Measurements from ENCODE around the gene CCDC69.
"Not testable (repeated sequence)": the region's sequence is repeated elsewhere in the genome, so short reads cannot be mapped to it uniquely, and the experiment has no call there.

The CCDC69 gene

DNA sequence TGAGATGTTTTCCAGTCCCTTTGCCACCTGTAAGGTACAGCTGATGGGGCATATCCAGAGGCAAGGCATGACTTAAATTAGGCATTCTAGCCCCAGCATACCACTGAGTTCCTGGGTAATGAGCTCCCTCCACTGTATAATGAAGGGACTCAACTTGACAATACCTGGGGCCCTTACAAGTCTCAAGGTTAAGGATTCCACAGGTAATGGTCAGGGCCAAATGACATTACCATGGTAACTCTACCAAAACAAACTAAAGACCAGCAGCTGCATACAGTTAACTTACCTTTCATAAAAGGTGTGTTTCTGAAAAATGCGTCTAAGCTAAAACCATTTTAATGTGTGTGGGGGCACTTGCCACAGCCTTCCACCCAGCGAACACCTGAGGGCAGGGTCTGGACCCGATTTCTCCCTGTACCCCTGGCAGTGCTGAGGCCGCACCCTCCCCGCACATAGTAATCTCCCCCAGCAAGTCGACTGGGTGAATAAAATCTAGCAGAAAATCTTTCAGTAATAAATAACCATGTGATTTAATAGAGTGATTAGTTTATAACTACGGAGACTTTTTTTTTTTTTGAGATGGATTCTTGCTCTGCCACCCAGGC lies 24.2 kb downstream of the CCDC69 start:
- Mint-ChIP-seq H3K27me3 (no peaks in the 10 kb centered on the region), H3K4me3 (no peak overlapping the region), H3K27ac (peak overlapping the region; percentile 57), H3K4me1 (ENCODE audit: low read depth) (peaks cover 71% of the 10 kb centered on the region), H3K9me3 (peaks cover 4% of the 10 kb centered on the region), H3K36me3 (ENCODE audit: low read depth) (peaks cover 62% of the 10 kb centered on the region)

DNA sequence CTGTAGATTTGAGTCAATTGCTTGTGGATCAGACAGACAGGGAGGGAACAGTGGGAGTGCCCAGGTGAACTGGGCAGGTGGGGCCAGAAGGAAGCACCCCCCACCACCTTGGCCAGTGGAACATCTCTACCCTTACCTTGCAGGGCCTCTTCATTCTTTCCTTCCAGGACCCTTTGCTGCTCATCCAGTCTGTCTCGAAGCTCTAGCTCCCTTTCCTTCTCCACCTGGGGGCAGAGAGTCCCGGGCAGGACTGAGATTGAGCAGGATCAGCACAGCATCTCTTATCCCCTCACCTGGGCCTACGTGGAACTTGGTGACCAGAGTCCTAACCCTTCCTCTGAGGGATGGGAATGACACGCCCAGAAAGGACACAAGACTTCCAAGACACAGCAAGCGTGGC lies 25.0 kb downstream of the CCDC69 start:
- H3K4me1 Mint-ChIP-seq (ENCODE audit: low read depth), result peaks cover 76% of the 10 kb centered on the region
- peaks cover 68% of the 10 kb centered on the region for H3K36me3 Mint-ChIP-seq (ENCODE audit: low read depth)
- peaks cover 4% of the 10 kb centered on the region for H3K9me3 Mint-ChIP-seq
- H3K4me3 Mint-ChIP-seq, result no peak overlapping the region
- H3K27me3 Mint-ChIP-seq, result no peaks in the 10 kb centered on the region
- no peak overlapping the region for H3K27ac Mint-ChIP-seq

GRCh38 chr5:151197291-151197600 lies 26.6 kb downstream of the CCDC69 start:
- H3K27me3 Mint-ChIP-seq, H3K9me3 Mint-ChIP-seq, H3K27ac Mint-ChIP-seq, H3K4me3 Mint-ChIP-seq: not testable (repeated sequence)
- Mint-ChIP-seq H3K36me3 (ENCODE audit: low read depth) (peaks cover 81% of the 10 kb centered on the region), H3K4me1 (ENCODE audit: low read depth) (peaks cover 77% of the 10 kb centered on the region)

- H3K27ac Mint-ChIP-seq, result peak overlapping the region; percentile 69
- no peaks in the 10 kb centered on the region for H3K27me3 Mint-ChIP-seq
- peaks cover 9% of the 10 kb centered on the region for H3K9me3 Mint-ChIP-seq
- H3K4me1 Mint-ChIP-seq (ENCODE audit: low read depth), result peaks cover 78% of the 10 kb centered on the region
- no peak overlapping the region for H3K4me3 Mint-ChIP-seq
- H3K36me3 Mint-ChIP-seq (ENCODE audit: low read depth), result peaks cover 81% of the 10 kb centered on the region
Measured at GRCh38 chr5:151196556-151197290, 27.2 kb downstream of the CCDC69 start.

DNA sequence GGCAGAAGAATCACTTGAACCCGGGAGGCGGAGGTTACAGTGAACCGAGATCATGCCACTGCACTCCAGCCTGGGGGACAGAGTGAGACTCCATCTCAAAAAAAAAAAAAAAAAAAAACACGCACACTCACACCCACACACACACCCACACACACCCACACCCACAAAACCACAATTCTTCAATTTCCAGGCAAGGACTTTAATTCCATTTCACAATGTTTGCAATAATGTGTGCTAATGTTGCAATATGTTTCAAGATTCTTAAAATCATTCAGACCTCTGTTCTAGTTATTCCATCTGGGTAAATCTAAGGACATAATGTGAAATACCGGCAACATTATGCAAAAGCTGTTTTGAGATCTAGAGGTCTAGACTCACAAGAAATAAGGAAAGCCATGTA lies 28.3 kb downstream of the CCDC69 start:
- H3K4me1 Mint-ChIP-seq (ENCODE audit: low read depth), result peaks cover 79% of the 10 kb centered on the region
- peak overlapping the region; percentile 50 for H3K27ac Mint-ChIP-seq
- peak overlapping the region; percentile 47 for H3K4me3 Mint-ChIP-seq
- H3K27me3 Mint-ChIP-seq, result no peaks in the 10 kb centered on the region
- H3K9me3 Mint-ChIP-seq, result peaks cover 14% of the 10 kb centered on the region
- peaks cover 81% of the 10 kb centered on the region for H3K36me3 Mint-ChIP-seq (ENCODE audit: low read depth)

- peaks cover 86% of the 10 kb centered on the region for H3K36me3 Mint-ChIP-seq (ENCODE audit: low read depth)
- peaks cover 80% of the 10 kb centered on the region for H3K4me1 Mint-ChIP-seq (ENCODE audit: low read depth)
Measured at GRCh38 chr5:151192626-151193025, 31.3 kb downstream of the CCDC69 start.

GRCh38 chr5:151191661-151192060 lies 32.2 kb downstream of the CCDC69 start:
- Mint-ChIP-seq H3K9me3 (peaks cover 29% of the 10 kb centered on the region), H3K4me3 (no peak overlapping the region), H3K27ac (peak overlapping the region; percentile 3), H3K27me3 (no peaks in the 10 kb centered on the region), H3K36me3 (ENCODE audit: low read depth) (peaks cover 86% of the 10 kb centered on the region), H3K4me1 (ENCODE audit: low read depth) (peaks cover 71% of the 10 kb centered on the region)

More at GRCh38 chr5:151192626-151193025, 31.3 kb downstream of the CCDC69 start:
- Mint-ChIP-seq H3K4me3 (no peak overlapping the region), H3K9me3 (peaks cover 29% of the 10 kb centered on the region), H3K27ac (peak overlapping the region; percentile 29), H3K27me3 (no peaks in the 10 kb centered on the region)

GRCh38 chr5:151189151-151189550 lies 34.7 kb downstream of the CCDC69 start:
- H3K4me1 Mint-ChIP-seq (ENCODE audit: low read depth), result peaks cover 48% of the 10 kb centered on the region
- H3K27me3 Mint-ChIP-seq, result no peaks in the 10 kb centered on the region
- H3K27ac Mint-ChIP-seq, result no peak overlapping the region
- H3K36me3 Mint-ChIP-seq (ENCODE audit: low read depth), result peaks cover 72% of the 10 kb centered on the region
- no peak overlapping the region for H3K4me3 Mint-ChIP-seq
- H3K9me3 Mint-ChIP-seq, result peaks cover 26% of the 10 kb centered on the region

DNA sequence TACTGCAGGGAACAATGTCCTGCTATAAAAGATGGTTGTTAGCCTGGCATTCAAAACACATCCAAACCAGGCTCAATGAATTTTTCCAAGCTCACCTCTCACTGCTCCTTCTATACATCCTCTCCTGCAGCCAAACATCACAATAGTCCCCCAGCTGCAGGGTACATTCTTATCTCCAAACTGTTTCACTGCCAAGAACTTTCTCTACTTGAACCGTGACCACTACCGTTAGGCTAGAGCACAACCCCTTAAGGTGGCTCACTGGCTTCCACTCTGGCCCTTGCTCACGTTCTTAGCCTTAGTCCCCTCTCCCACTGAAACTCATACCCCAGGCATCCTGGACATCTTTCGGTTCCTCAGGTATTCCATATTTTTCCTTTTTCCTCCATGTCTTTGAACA lies 37.4 kb downstream of the CCDC69 start:
- Mint-ChIP-seq H3K9me3 (peaks cover 19% of the 10 kb centered on the region), H3K4me3 (no peak overlapping the region), H3K4me1 (ENCODE audit: low read depth) (peaks cover 27% of the 10 kb centered on the region), H3K27ac (no peak overlapping the region), H3K27me3 (no peaks in the 10 kb centered on the region), H3K36me3 (ENCODE audit: low read depth) (peaks cover 56% of the 10 kb centered on the region)

GRCh38 chr5:151186052-151186451 lies 37.8 kb downstream of the CCDC69 start:
- H3K27ac Mint-ChIP-seq, result no peak overlapping the region

GRCh38 chr5:151184316-151185042 lies 39.4 kb downstream of the CCDC69 start:
- peaks cover 8% of the 10 kb centered on the region for H3K9me3 Mint-ChIP-seq
- H3K36me3 Mint-ChIP-seq (ENCODE audit: low read depth), result peaks cover 36% of the 10 kb centered on the region
- no peaks in the 10 kb centered on the region for H3K27me3 Mint-ChIP-seq
- no peak overlapping the region for H3K27ac Mint-ChIP-seq
- peaks cover 9% of the 10 kb centered on the region for H3K4me1 Mint-ChIP-seq (ENCODE audit: low read depth)
- H3K4me3 Mint-ChIP-seq, result no peak overlapping the region

More at GRCh38 chr5:151186052-151186451, 37.8 kb downstream of the CCDC69 start:
- no peak overlapping the region for H3K4me3 Mint-ChIP-seq
- H3K4me1 Mint-ChIP-seq (ENCODE audit: low read depth), result peaks cover 22% of the 10 kb centered on the region
- peaks cover 51% of the 10 kb centered on the region for H3K36me3 Mint-ChIP-seq (ENCODE audit: low read depth)
- peaks cover 15% of the 10 kb centered on the region for H3K9me3 Mint-ChIP-seq
- H3K27me3 Mint-ChIP-seq, result no peaks in the 10 kb centered on the region

DNA sequence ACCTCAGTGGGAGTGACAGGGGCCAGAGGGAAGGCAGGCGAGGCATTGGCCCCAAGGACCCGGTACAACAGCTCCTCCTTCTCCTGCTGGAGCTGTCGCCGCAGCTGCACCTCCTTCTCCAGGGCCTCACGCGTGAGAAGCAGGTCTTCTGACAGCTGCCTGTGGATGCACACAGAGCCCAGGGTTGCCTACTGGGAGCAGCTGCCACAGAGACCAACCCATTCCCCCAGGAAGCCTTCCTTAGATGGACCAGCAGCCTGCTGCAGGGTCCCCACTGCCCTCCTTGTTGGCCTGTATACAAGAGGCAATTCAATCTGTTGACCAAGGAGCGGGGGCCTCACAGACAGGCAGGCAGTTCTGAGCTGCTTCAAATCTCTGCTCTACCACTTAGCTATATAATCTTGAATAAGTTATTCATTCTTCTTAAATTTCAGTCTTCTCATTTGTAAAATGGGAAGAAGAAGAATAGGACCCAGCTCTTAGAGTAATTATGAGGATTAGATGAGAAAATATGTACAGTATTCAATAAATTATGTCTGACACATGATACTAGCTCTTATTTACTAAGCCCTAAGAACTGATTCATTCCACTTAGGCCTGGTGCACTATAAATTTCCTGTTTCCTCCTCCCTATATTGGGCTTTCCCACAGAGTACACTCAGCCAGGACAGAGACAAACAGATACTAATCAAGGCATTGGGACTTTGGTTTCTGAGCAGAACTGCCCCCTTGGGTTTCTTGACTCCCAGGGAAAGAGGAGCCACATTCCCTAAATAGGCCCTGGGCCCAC lies 40.2 kb downstream of the CCDC69 start:
- peaks cover 33% of the 10 kb centered on the region for H3K36me3 Mint-ChIP-seq (ENCODE audit: low read depth)
- H3K9me3 Mint-ChIP-seq, result no peaks in the 10 kb centered on the region

GRCh38 chr5:151182976-151183375 lies 40.9 kb downstream of the CCDC69 start:
- Mint-ChIP-seq H3K4me3 (no peak overlapping the region), H3K27me3 (no peaks in the 10 kb centered on the region), H3K9me3 (no peaks in the 10 kb centered on the region), H3K36me3 (ENCODE audit: low read depth) (peaks cover 31% of the 10 kb centered on the region), H3K27ac (no peak overlapping the region), H3K4me1 (ENCODE audit: low read depth) (peaks cover 12% of the 10 kb centered on the region)

More for the DNA sequence above, 40.2 kb downstream of the CCDC69 start:
- peak overlapping the region; percentile 76 for H3K27ac Mint-ChIP-seq
- H3K27me3 Mint-ChIP-seq, result no peaks in the 10 kb centered on the region
- H3K4me1 Mint-ChIP-seq (ENCODE audit: low read depth), result peaks cover 8% of the 10 kb centered on the region
- no peak overlapping the region for H3K4me3 Mint-ChIP-seq

GRCh38 chr5:151182524-151182900 lies 41.4 kb downstream of the CCDC69 start:
- H3K9me3 Mint-ChIP-seq, result no peaks in the 10 kb centered on the region
- H3K36me3 Mint-ChIP-seq (ENCODE audit: low read depth), result peaks cover 27% of the 10 kb centered on the region
- no peak overlapping the region for H3K4me3 Mint-ChIP-seq
- H3K27ac Mint-ChIP-seq, result peak overlapping the region; percentile 17
- no peaks in the 10 kb centered on the region for H3K27me3 Mint-ChIP-seq
- H3K4me1 Mint-ChIP-seq (ENCODE audit: low read depth), result peaks cover 12% of the 10 kb centered on the region
